H1 (cell line): ENCODE measurements around the gene ZNF74. TPM values are rescaled to one million over a fixed set of nuclear protein-coding genes. Genes with fewer than 3 reads are reported as not detected.

Experiments used
- CTCF ChIA-PET: fragments of 300-600 bp; sonication (Branson Sonifier 250); formaldehyde crosslinking; loops from one replicate; lab custom pipeline; 2021; ENCODE audit not compliant: partially characterized antibody; lab: Charles Lee
- POLR2A ChIA-PET: fragments of 300-600 bp; sonication (Branson Sonifier 250); formaldehyde crosslinking; loops from one replicate; lab custom pipeline; 2021; ENCODE audit warnings: inconsistent platforms; ENCODE audit not compliant: partially characterized antibody; lab: Charles Lee
- DNase-seq, 2 experiments: peaks; one replicate each; pipeline versions ENCODE4 v3.0.0 to v3.0.0-alpha.2; 2010 to 2022; ENCODE audit warnings: low spot score in 2 of 2, low read depth in 1 of 2, mixed read lengths in 1 of 2
- FAIRE-seq: peaks from 2 replicates; lab custom pipeline; 2011; peaks lifted over from hg19 to GRCh38; lab: Jason Lieb, UNC
- H2AFZ ChIP-seq: 2 replicates; pipeline ENCODE4 v1.8.1; 2012; ENCODE audit warnings: low read length, inconsistent platforms
- H2AK5ac ChIP-seq: 2 replicates; pipeline ENCODE4 v1.6.1; 2013; ENCODE audit warnings: low read depth, low read length
- H2BK120ac ChIP-seq: replicated peaks from 2 replicates; pipeline ENCODE3; 2013; ENCODE audit warnings: low read depth, low read length, inconsistent platforms
- H2BK12ac ChIP-seq: 2 replicates; pipeline ENCODE4 v1.6.1; 2013; ENCODE audit warnings: low read depth, low read length
- H2BK15ac ChIP-seq: 2 replicates; pipeline ENCODE4 v1.6.1; 2013; ENCODE audit warnings: low read length
- H2BK20ac ChIP-seq: 2 replicates; pipeline ENCODE4 v1.6.1; 2013; ENCODE audit warnings: low read length
- H2BK5ac ChIP-seq: 2 replicates; pipeline ENCODE4 v1.6.1; 2013; ENCODE audit warnings: low read depth, low read length
- H3K14ac ChIP-seq: 2 replicates; pipeline ENCODE4 v1.6.1; 2013; ENCODE audit warnings: inconsistent platforms; ENCODE audit not compliant: insufficient read length
- H3K18ac ChIP-seq: 2 replicates; pipeline ENCODE4 v1.6.1; 2013; ENCODE audit warnings: low read length; ENCODE audit errors: extremely low read depth
- H3K23ac ChIP-seq: 2 replicates; pipeline ENCODE4 v1.6.1; 2013; ENCODE audit warnings: inconsistent platforms; ENCODE audit not compliant: insufficient read length
- H3K23me2 ChIP-seq: 2 replicates; pipeline ENCODE4 v1.6.1; 2013; ENCODE audit warnings: low read depth, low read length
- H3K27ac ChIP-seq: 2 replicates; pipeline ENCODE4 v1.6.1; 2011; ENCODE audit warnings: low read depth, low read length, inconsistent platforms
- H3K27me3 ChIP-seq, 4 experiments: replicated peaks in 1 of 4; 1 replicate in 1 of 4; 2 replicates in 3 of 4; pipeline versions ENCODE4 v1.6.1 to v1.8.1; 2011 to 2013; ENCODE audit warnings: low read length in 3 of 4, mild to moderate bottlenecking in 3 of 4, inconsistent platforms in 2 of 4, mixed read lengths in 2 of 4, moderate library complexity in 1 of 4; ENCODE audit not compliant: control insufficient read depth in 3 of 4, insufficient read depth in 3 of 4; ENCODE audit errors: extremely low read depth in 1 of 4
- H3K36me3 ChIP-seq, 4 experiments: 2 replicates each; pipeline versions ENCODE4 v1.6.1 to v1.8.1; 2011 to 2013; ENCODE audit warnings: mild to moderate bottlenecking in 4 of 4, low read length in 3 of 4, moderate library complexity in 2 of 4, control low read depth in 1 of 4, inconsistent platforms in 1 of 4; ENCODE audit not compliant: insufficient read depth in 4 of 4, control insufficient read depth in 2 of 4
- H3K4ac ChIP-seq: replicated peaks from 2 replicates; pipeline ENCODE3; 2013; ENCODE audit warnings: low read length, low read depth, mixed read lengths, inconsistent platforms; ENCODE audit not compliant: insufficient read length
- H3K4me1 ChIP-seq, 4 experiments: replicated peaks in 1 of 4; 1 replicate in 1 of 4; 2 replicates in 3 of 4; pipeline versions ENCODE4 v1.6.1 to v1.8.1; 2011 to 2013; ENCODE audit warnings: low read length in 3 of 4, inconsistent platforms in 2 of 4, mixed read lengths in 1 of 4; ENCODE audit not compliant: insufficient read depth in 4 of 4, control insufficient read depth in 3 of 4
- H3K4me2 ChIP-seq, 2 experiments: 2 replicates each; pipeline versions ENCODE4 v1.6.1 to v1.8.1; 2011 to 2013; ENCODE audit warnings: low read depth in 2 of 2, low read length in 2 of 2, control low read depth in 1 of 2, inconsistent platforms in 1 of 2, mild to moderate bottlenecking in 1 of 2; ENCODE audit not compliant: insufficient read depth in 1 of 2
- H3K4me3 ChIP-seq, 4 experiments: fragments of 200-600, 300-600 bp in 1 of 4; sonication (generic), shearing (Covaris generic), sonication (Bioruptor Twin) in 1 of 4; 2 replicates each; pipeline versions ENCODE4 v1.5.1 to v1.8.1; 2011 to 2016; ENCODE audit warnings: low read length in 4 of 4, low read depth in 3 of 4, control low read depth in 2 of 4, inconsistent platforms in 2 of 4, mild to moderate bottlenecking in 2 of 4, mixed read lengths in 1 of 4, moderate library complexity in 1 of 4; ENCODE audit not compliant: insufficient read depth in 2 of 4; ENCODE audit errors: extremely low read depth in 1 of 4
- H3K56ac ChIP-seq: replicated peaks from 2 replicates; pipeline ENCODE3; 2013; ENCODE audit warnings: low read depth, mild to moderate bottlenecking, mixed read lengths, low read length, inconsistent platforms; ENCODE audit not compliant: insufficient read length
- H3K79me1 ChIP-seq: 2 replicates; pipeline ENCODE4 v1.6.1; 2013; ENCODE audit warnings: low read depth, low read length, control low read depth
- H3K79me2 ChIP-seq, 2 experiments: 2 replicates each; pipeline versions ENCODE4 v1.6.1 to v1.8.1; 2012 to 2013; ENCODE audit warnings: low read length in 2 of 2, mild to moderate bottlenecking in 2 of 2, inconsistent platforms in 1 of 2; ENCODE audit not compliant: insufficient read depth in 2 of 2, control insufficient read depth in 1 of 2
- H3K9ac ChIP-seq, 4 experiments: replicated peaks in 1 of 4; 1 replicate in 1 of 4; 2 replicates in 3 of 4; pipeline versions ENCODE4 v1.6.1 to v1.8.1; 2011 to 2013; ENCODE audit warnings: low read depth in 3 of 4, low read length in 3 of 4, control low read depth in 2 of 4, mild to moderate bottlenecking in 2 of 4, moderate library complexity in 2 of 4, inconsistent platforms in 1 of 4; ENCODE audit errors: extremely low read depth in 1 of 4
- H3K9me3 ChIP-seq, 2 experiments: 2 replicates each; pipeline versions ENCODE4 v1.6.1 to v1.8.1; 2012 to 2013; ENCODE audit warnings: mild to moderate bottlenecking in 2 of 2, moderate library complexity in 2 of 2, control low read depth in 1 of 2, inconsistent platforms in 1 of 2, low read depth in 1 of 2, low read length in 1 of 2, mixed read lengths in 1 of 2; ENCODE audit not compliant: insufficient read depth in 2 of 2
- H4K20me1 ChIP-seq, 2 experiments: replicated peaks in 1 of 2; 2 replicates each; pipeline versions ENCODE3 to v1.8.1; 2011 to 2013; ENCODE audit warnings: inconsistent platforms in 2 of 2, low read length in 2 of 2, mild to moderate bottlenecking in 1 of 2; ENCODE audit not compliant: insufficient read depth in 2 of 2, control insufficient read depth in 1 of 2
- H4K5ac ChIP-seq: 2 replicates; pipeline ENCODE4 v1.6.1; 2013; ENCODE audit warnings: low read length, low read depth, mixed read lengths, inconsistent platforms; ENCODE audit not compliant: insufficient read length
- H4K8ac ChIP-seq: 2 replicates; pipeline ENCODE4 v1.8.0; 2013; ENCODE audit warnings: mild to moderate bottlenecking, moderate library complexity, low read length, inconsistent platforms; ENCODE audit not compliant: insufficient read depth; ENCODE audit errors: extremely low read depth
- H4K91ac ChIP-seq: replicated peaks from 2 replicates; pipeline ENCODE3; 2013; ENCODE audit warnings: low read length, mixed read lengths, inconsistent platforms; ENCODE audit not compliant: insufficient read length
- ATF2 ChIP-seq: IDR thresholded peaks from 2 replicates; pipeline ENCODE4 v1.6.1; 2012; ENCODE audit warnings: low read length, inconsistent platforms
- CEBPB ChIP-seq: IDR thresholded peaks from 2 replicates; pipeline ENCODE4 v1.6.1; 2012; ENCODE audit warnings: low read depth, low read length
- CHD1 ChIP-seq: IDR thresholded peaks from 2 replicates; pipeline ENCODE4 v1.6.1; 2012; ENCODE audit warnings: low read depth, low read length, improper control_type of control experiment
- GTF2F1 ChIP-seq: IDR thresholded peaks from 2 replicates; pipeline ENCODE4 v1.6.1; 2012; ENCODE audit warnings: low read depth, low read length, improper control_type of control experiment, borderline replicate concordance
- JUN ChIP-seq: IDR thresholded peaks from 2 replicates; pipeline ENCODE4 v1.6.1; 2011; ENCODE audit warnings: low read depth, mild to moderate bottlenecking, improper control_type of control experiment, low read length
- JUND ChIP-seq: IDR thresholded peaks from 2 replicates; pipeline ENCODE4 v1.6.1; 2011; ENCODE audit warnings: mild to moderate bottlenecking, improper control_type of control experiment, low read length
- MAFK ChIP-seq: IDR thresholded peaks from 2 replicates; pipeline ENCODE4 v1.6.1; 2012; ENCODE audit warnings: low read depth, mild to moderate bottlenecking, improper control_type of control experiment, low read length
- RXRA ChIP-seq: IDR thresholded peaks from 2 replicates; pipeline ENCODE4 v1.6.1; 2011; ENCODE audit warnings: low read depth, mild to moderate bottlenecking, low read length, moderate library complexity; ENCODE audit not compliant: insufficient read depth
- SIX5 ChIP-seq: IDR thresholded peaks from 2 replicates; pipeline ENCODE4 v1.6.1; 2011; ENCODE audit warnings: mild to moderate bottlenecking, low read depth, low read length
- SP1 ChIP-seq: IDR thresholded peaks from 2 replicates; pipeline ENCODE4 v1.6.1; 2011; ENCODE audit warnings: low read depth, low read length
- TAF1 ChIP-seq: IDR thresholded peaks from 2 replicates; pipeline ENCODE4 v1.6.1; 2011; ENCODE audit warnings: mild to moderate bottlenecking, low read depth, low read length
- WGBS, 2 experiments: shearing (Covaris generic) in 1 of 2; methylation state at CpG; one replicate each; pipeline versions ENCODE4 v1.1.6 to v1.1.7; 2013 to 2015; ENCODE audit warnings: low lambda C conversion rate in 2 of 2, mixed read lengths in 2 of 2, inconsistent platforms in 1 of 2, low coverage in 1 of 2, missing lambda C conversion rate in 1 of 2; ENCODE audit not compliant: insufficient replicate concordance in 2 of 2, insufficient coverage in 1 of 2, insufficient read length in 1 of 2; ENCODE audit errors: extremely low coverage in 1 of 2, missing lambda C conversion rate in 1 of 2; 5-methylcytosine and 5-hydroxymethylcytosine counted together
- polyA plus RNA-seq, 7 experiments: library from polyadenylated mRNA; depleted of rRNA in 3 of 7; stranded (reverse) in 5 of 7; unstranded in 2 of 7; fragments of >200 nt in 5 of 7; fragments of 200-250 nt in 2 of 7; gene quantifications; 1 replicate in 5 of 7; 2 replicates in 1 of 7; 4 replicates in 1 of 7; pipeline versions ENCODE4 v1.2.1 to v1.2.3, GENCODE V29; 2011 to 2013; ENCODE audit warnings: missing spikeins in 2 of 7, mixed read lengths in 2 of 7
- total RNA-seq: library from RNA; stranded (reverse); fragmentation: NEBNext Ultra II Directional; extraction: Animal tissue kit (Norgen Biotek cat#: 25700); gene quantifications from 2 replicates; pipeline ENCODE4 v1.2.1, GENCODE V29; 2021

Gene ZNF74
- total and polyA plus RNA-seq, 2 of the 8 experiments (the other 6 are each of a cell fraction or from before 2014, with no cell fraction given): 29.7 to 45.7 TPM

GRCh38 chr22:20441631-20442484 is 47.9 kb downstream of the ZNF74 start:
- ChIA-PET CTCF (interaction anchor here (0.6 to 4.2 kb wide), 4 partner anchors 13 to 1124 kb away, joined by 3 to 47 read pairs (median 7); no protein-coding TSS in a partner anchor), POLR2A (interaction anchor here (1.1 kb wide), 1 partner anchor 23 kb away, joined by 4 read pairs; no protein-coding TSS in a partner anchor)
- TF ChIP-seq CEBPB: no peak
- no peak for TF ChIP-seq RXRA
- TF ChIP-seq SIX5: no peak
- TF ChIP-seq JUN: no peak
- TF ChIP-seq ATF2: no peak
- TF ChIP-seq GTF2F1: no peak
- no peak for TF ChIP-seq SP1
- no peak for TF ChIP-seq MAFK
- no peak for TF ChIP-seq JUND
- TF ChIP-seq TAF1: no peak
- TF ChIP-seq CHD1: no peak

More at GRCh38 chr22:20441631-20442484, 47.9 kb downstream of the ZNF74 start:
- H3K56ac ChIP-seq: no peak overlapping the region
- H4K8ac ChIP-seq: no peak overlapping the region
- H3K9me3 ChIP-seq: no peaks in the 10 kb centered on the region
- H3K27ac ChIP-seq: no peak overlapping the region
- H3K9ac ChIP-seq: no peak overlapping the region; a peak in 1 of 7 replicates
- no peaks in the 10 kb centered on the region; a peak in 1 of 8 replicates for H3K36me3 ChIP-seq
- H4K20me1 ChIP-seq: peaks cover 0 to 4% of the 10 kb centered on the region in 2 experiments
- no peak overlapping the region for H2BK12ac ChIP-seq
- 91% methylated on average over 18 of the region's 21 CpGs; no CpG with 5 or more reads in 1 of the 2 experiments for WGBS, 2 experiments
- DNase-seq: no peak
- FAIRE-seq: no peak
- no peak overlapping the region for H3K4me3 ChIP-seq
- H2BK5ac ChIP-seq: no peak overlapping the region
- no peak overlapping the region for H2BK20ac ChIP-seq
- H3K79me2 ChIP-seq: no peaks in the 10 kb centered on the region
- peaks cover 5 to 24% (median 21%) of the 10 kb centered on the region in 4 experiments for H3K27me3 ChIP-seq
- H2BK15ac ChIP-seq: no peak overlapping the region
- H3K18ac ChIP-seq: no peak overlapping the region
- no peak overlapping the region for H2AFZ ChIP-seq
- H2BK120ac ChIP-seq: no peak overlapping the region
- H3K23ac ChIP-seq: no peak overlapping the region
- H3K4ac ChIP-seq: no peak overlapping the region
- H3K23me2 ChIP-seq: peaks cover 10% of the 10 kb centered on the region; the same call in 1 of the 2 replicates
- no peak overlapping the region for H4K91ac ChIP-seq
- peaks cover 0 to 12% (median 6%) of the 10 kb centered on the region in 4 experiments; a peak in 5 of 7 replicates for H3K4me1 ChIP-seq
- H3K79me1 ChIP-seq: no peaks in the 10 kb centered on the region; the same call in 1 of the 2 replicates
- H4K5ac ChIP-seq: no peak overlapping the region
- no peak overlapping the region for H3K14ac ChIP-seq
- no peak overlapping the region for H3K4me2 ChIP-seq
- H2AK5ac ChIP-seq: no peak overlapping the region
